SK-N-MC (cell line): Measurements from ENCODE around the gene WARS2.

Experiments
- DNase-seq: peaks from one replicate; pipeline ENCODE4 v3.0.0-alpha.2; 2011; ENCODE audit warnings: low read depth, low spot score
- H3K27ac ChIP-seq: fragments of 200-600 bp; sonication (generic); 2 replicates; pipeline ENCODE4 v1.5.1; 2016; ENCODE audit warnings: mixed run types
- H3K36me3 ChIP-seq: fragments of 200-600 bp; sonication (generic); 2 replicates; pipeline ENCODE4 v1.6.1; 2017; ENCODE audit warnings: antibody characterized with exemption, low read length, mixed read lengths; ENCODE audit not compliant: insufficient read depth
- H3K4me3 ChIP-seq: fragments of 200-600 bp; sonication (generic); 2 replicates; pipeline ENCODE4 v1.5.1; 2016
- H3K9ac ChIP-seq: fragments of 200-600 bp; sonication (generic); 2 replicates; pipeline ENCODE4 v1.8.0; 2017; ENCODE audit warnings: mixed run types, mixed read lengths; ENCODE audit not compliant: insufficient read length
- H3K9me3 ChIP-seq: fragments of 200-600 bp; sonication (generic); 2 replicates; pipeline ENCODE4 v1.6.1; 2017; ENCODE audit warnings: low read depth, mild to moderate bottlenecking, antibody characterized with exemption, low read length, moderate library complexity, mixed read lengths
- EZH2 ChIP-seq: fragments of 200-600 bp; sonication (generic); IDR thresholded peaks from one replicate; pipeline ENCODE4 v1.6.1; 2017; ENCODE audit warnings: antibody characterized with exemption
- FOXP2 ChIP-seq: optimal IDR thresholded peaks from 2 replicates; pipeline ENCODE3; 2011; ENCODE audit warnings: mild to moderate bottlenecking, moderate library complexity; ENCODE audit not compliant: insufficient read depth; ENCODE audit errors: extremely low read length, control extremely low read depth
- POLR2AphosphoS5 ChIP-seq: IDR thresholded peaks from 2 replicates; pipeline ENCODE4 v1.6.1; 2012; ENCODE audit warnings: mild to moderate bottlenecking, low read depth, low read length, borderline replicate concordance

WARS2 gene

DNA sequence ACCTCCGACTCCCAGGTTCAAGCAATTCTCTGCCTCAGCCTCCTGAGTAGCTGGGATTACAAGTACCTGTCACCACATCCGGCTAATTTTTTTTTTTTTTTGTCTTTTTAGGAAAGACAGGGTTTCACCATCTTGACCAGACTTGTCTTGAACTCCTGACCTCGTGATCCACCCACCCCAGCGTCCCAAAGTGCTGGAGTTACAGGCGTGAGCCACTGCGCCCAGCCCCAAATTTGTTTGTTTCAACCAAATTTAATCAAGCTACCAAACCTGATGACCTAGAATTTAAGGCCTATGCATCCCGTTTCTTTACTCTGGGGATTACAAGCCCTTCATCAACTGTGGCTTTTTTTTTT lies 94.0 kb downstream of the WARS2 start:
- peaks cover 12% of the 10 kb centered on the region for H3K36me3 ChIP-seq

DNA sequence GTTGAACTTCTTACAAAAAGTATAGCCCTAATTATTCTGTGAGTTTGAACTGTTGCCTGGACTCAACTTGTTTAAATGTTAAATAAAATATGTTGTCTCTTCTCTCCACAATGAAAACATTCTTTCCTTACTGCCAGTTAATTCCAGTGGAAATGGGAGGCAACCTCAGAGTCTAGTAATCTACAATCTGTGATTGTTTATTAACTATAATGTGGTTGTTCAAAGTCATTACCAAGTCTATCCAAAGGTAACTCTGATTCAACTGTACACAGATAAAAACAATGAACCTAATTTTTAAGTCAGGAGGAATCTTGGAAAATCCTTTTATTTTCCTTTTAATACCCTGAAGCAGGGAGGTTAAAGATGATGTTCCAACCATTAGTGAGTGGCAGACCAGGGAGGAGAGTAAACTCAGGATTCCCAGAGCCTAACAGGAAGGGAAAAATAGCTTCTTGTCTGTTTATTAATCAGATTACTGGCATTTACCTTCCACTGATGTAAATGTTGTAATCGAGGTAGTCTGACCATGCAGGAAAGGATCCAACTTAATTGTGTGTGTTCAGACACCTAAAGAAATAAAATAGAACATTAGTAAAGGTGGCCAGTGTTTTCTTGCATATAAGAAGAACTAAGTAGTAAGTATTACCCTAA lies 95.2 kb downstream of the WARS2 start:
- no peak overlapping the region for H3K9ac ChIP-seq
- H3K27ac ChIP-seq = no peak overlapping the region
- DNase-seq = no peak
- TF ChIP-seq EZH2 = no peak
- TF ChIP-seq FOXP2 = no peak
- no peak for TF ChIP-seq POLR2AphosphoS5
- peaks cover 12% of the 10 kb centered on the region for H3K36me3 ChIP-seq
- no peaks in the 10 kb centered on the region for H3K9me3 ChIP-seq
- no peak overlapping the region for H3K4me3 ChIP-seq

More for the DNA sequence above, 94.0 kb downstream of the WARS2 start:
- Histone ChIP-seq H3K4me3 (no peak overlapping the region), H3K27ac (no peak overlapping the region), H3K9ac (no peak overlapping the region), H3K9me3 (no peaks in the 10 kb centered on the region)
- no peak for TF ChIP-seq EZH2
- no peak for TF ChIP-seq FOXP2
- no peak for TF ChIP-seq POLR2AphosphoS5
- no peak for DNase-seq

DNA sequence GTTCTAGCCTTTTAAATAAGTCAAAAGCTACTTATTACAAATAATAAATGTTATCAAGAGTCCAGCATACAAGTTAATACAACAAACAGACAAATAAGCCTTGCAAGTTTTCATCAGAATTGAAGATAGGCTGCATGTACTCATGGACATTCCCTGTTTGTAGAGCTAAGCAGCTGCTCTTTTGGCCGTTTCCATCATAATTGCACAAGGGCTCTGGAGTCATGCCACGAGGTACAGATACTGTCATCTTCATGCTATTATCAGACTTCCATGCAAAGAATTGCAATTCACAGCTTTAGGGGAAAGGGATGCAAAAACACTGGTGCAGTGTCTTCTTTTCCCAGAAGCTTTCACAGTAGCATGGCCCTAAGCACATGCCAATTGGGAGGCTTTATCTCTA lies 99.5 kb downstream of the WARS2 start:
- Histone ChIP-seq H3K4me3 (no peak overlapping the region), H3K9me3 (no peaks in the 10 kb centered on the region), H3K36me3 (peaks cover 12% of the 10 kb centered on the region), H3K27ac (no peak overlapping the region), H3K9ac (no peak overlapping the region)
- no peak for DNase-seq
- TF ChIP-seq EZH2 = no peak
- TF ChIP-seq POLR2AphosphoS5 = no peak
- no peak for TF ChIP-seq FOXP2

DNA sequence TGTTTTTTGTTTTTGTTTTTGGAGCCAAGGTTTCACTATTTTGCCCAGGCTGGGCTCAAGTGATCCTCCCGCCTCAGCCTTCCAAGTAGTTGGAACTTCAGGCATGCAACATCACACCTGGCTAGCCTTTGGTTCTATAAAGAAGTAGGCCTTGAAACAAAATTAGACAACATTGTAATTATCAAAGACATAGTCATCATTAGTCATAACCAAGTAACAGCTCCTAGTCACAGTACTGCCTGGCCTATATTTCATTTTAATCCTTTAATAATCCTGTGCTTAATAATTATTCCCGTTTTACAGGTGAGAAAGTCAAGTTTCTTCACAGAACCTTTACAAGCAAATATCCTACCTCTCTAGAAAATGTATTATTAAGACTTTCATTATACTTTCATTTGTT lies 100.0 kb downstream of the WARS2 start:
- Histone ChIP-seq H3K4me3 (no peak overlapping the region), H3K9me3 (no peaks in the 10 kb centered on the region), H3K36me3 (peaks cover 12% of the 10 kb centered on the region), H3K27ac (no peak overlapping the region), H3K9ac (no peak overlapping the region)
- no peak for TF ChIP-seq EZH2
- no peak for TF ChIP-seq FOXP2
- TF ChIP-seq POLR2AphosphoS5 = no peak
- no peak for DNase-seq

DNA sequence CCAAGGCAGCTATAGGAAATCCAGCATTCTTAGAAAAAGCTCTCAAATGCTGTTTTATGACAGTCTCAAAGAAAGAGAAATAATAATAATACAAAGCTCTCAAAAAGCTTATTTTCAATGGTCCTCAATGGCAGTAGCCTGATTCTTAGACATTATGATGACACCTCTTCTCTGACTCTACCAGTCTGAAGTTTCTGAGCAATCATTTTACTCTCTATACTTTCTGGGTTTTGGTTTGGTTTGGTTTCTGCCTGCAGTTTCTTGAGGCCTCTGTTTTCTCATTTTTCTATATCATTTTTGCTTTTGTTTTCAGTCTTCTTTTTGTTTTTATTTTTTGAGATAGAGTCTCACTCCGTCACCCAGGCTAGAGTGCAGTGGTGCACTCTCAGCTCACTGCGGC lies 102.1 kb downstream of the WARS2 start:
- no peaks in the 10 kb centered on the region for H3K36me3 ChIP-seq
- no peaks in the 10 kb centered on the region for H3K9me3 ChIP-seq
- no peak overlapping the region for H3K9ac ChIP-seq
- no peak overlapping the region for H3K4me3 ChIP-seq
- no peak for DNase-seq
- TF ChIP-seq FOXP2 = no peak
- TF ChIP-seq EZH2 = no peak
- TF ChIP-seq POLR2AphosphoS5 = no peak
- H3K27ac ChIP-seq = no peak overlapping the region

DNA sequence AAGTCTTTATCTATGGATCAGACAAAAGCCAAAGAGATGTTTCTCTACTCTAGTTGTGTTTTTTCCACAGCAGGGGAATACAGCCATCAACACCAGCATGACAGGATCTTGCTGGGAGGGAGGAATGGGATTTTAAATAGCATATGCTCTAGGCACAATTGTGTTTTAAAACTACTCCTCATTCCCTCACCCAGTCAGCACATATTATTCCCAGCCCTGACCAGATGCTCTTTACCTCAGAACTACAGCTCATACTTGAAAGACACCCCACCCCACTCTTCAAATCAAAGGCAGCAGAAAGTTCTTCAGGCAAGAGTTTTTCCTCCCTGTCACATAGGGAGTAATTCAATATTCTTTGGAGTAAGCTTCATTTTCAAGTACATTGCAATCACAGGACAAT lies 106.1 kb downstream of the WARS2 start:
- no peak overlapping the region for H3K4me3 ChIP-seq
- no peak for DNase-seq
- H3K36me3 ChIP-seq = peaks cover 3% of the 10 kb centered on the region; the same call in 1 of the 2 replicates
- no peak for TF ChIP-seq FOXP2
- TF ChIP-seq POLR2AphosphoS5 = no peak
- no peak for TF ChIP-seq EZH2
- no peak overlapping the region for H3K27ac ChIP-seq
- no peaks in the 10 kb centered on the region for H3K9me3 ChIP-seq
- H3K9ac ChIP-seq = no peak overlapping the region

DNA sequence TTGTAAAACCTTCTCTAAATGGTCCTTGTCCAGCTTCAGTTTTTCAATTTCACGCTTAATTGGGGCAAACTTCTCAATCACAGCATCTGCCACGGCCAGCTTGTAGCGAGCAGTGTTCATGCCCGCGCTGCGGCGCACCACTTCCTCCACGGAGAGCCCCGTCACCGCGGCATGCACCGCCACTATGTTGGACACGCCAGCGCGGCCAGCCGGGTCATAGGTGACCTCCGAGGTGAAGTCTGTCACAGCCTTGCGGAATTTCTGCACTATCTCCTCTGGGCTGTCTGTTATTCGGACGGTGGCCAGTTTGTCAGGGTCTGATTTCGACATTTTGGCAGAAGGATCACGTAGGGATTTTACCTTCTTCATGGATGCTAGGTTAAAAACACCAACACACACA lies 107.5 kb downstream of the WARS2 start:
- DNase-seq = no peak
- no peak for TF ChIP-seq EZH2
- TF ChIP-seq POLR2AphosphoS5 = no peak
- TF ChIP-seq FOXP2 = no peak
- no peak overlapping the region for H3K9ac ChIP-seq
- H3K27ac ChIP-seq = no peak overlapping the region
- peaks cover 3% of the 10 kb centered on the region; the same call in 1 of the 2 replicates for H3K36me3 ChIP-seq
- no peaks in the 10 kb centered on the region for H3K9me3 ChIP-seq
- no peak overlapping the region for H3K4me3 ChIP-seq

DNA sequence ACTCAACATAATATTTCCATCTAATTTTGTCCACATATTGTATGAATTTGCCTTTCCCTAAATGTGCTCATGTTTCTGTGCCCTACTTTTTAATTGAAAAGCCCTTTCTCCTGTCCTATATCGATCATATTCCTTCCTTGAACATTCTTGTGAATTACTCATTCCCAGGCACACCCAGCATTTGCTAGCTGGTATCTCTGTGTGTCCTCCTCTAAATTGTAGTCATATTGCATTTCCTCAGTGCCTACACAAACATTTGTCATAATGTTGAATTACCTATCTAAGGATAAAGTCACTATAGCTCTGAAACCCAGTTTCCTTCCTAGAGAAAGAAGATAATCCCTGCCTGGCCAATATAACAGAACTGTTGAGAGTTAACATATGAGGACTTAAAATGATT lies 112.7 kb downstream of the WARS2 start:
- TF ChIP-seq POLR2AphosphoS5 (no peak), EZH2 (no peak), FOXP2 (no peak)
- Histone ChIP-seq H3K4me3 (no peak overlapping the region), H3K27ac (no peak overlapping the region), H3K36me3 (no peaks in the 10 kb centered on the region; the same call in 1 of the 2 replicates), H3K9me3 (no peaks in the 10 kb centered on the region), H3K9ac (no peak overlapping the region)
- no peak for DNase-seq

DNA sequence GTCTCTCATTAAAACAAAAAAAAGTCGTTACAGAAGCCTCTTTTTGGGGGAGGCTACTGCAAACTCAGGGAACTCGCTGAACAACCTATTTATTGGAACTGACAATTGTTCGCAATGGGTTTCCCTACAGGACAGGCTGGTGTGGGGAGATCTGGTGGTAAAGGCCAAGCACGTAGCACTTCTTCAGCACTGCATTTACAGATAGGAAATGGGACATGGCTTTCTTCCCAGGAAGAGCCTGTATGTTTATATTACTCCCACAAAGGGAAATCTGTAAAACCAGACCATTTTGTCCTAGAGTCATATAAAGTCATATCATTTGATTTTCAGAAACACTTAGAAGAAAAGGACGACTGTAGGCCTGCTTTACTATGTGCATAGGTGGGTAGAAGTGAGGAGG lies 113.5 kb downstream of the WARS2 start:
- H3K36me3 ChIP-seq = no peaks in the 10 kb centered on the region
- H3K9me3 ChIP-seq = no peaks in the 10 kb centered on the region
- no peak overlapping the region for H3K9ac ChIP-seq
- no peak overlapping the region for H3K27ac ChIP-seq
- no peak for DNase-seq
- H3K4me3 ChIP-seq = no peak overlapping the region
- TF ChIP-seq EZH2 (no peak), POLR2AphosphoS5 (no peak), FOXP2 (no peak)
